OCI-LY1 (cell line): ENCODE results near the gene UBTD2.
A peak's percentile ranks its signal among the peaks of the same experiment; 100 is the strongest.

ENCODE experiments used
- H2AFZ ChIP-seq: fragments of 200-600 bp; sonication (generic), shearing (Covaris generic); 2 replicates; pipeline ENCODE4 v1.6.0; 2014; ENCODE audit warnings: antibody characterized with exemption, mild to moderate bottlenecking, low read length
- H3F3A ChIP-seq: fragments of 200-600 bp; sonication (generic), shearing (Covaris generic); 2 replicates; pipeline ENCODE4 v1.6.0; 2014; ENCODE audit warnings: mild to moderate bottlenecking, antibody characterized with exemption, low read length, moderate library complexity; ENCODE audit not compliant: insufficient read depth
- H3K27ac ChIP-seq: fragments of 200-600 bp; sonication (generic); 2 replicates; pipeline ENCODE4 v1.5.1; 2014; ENCODE audit warnings: low read length, mixed run types, mild to moderate bottlenecking, low read depth; ENCODE audit not compliant: poor library complexity, severe bottlenecking
- H3K27me3 ChIP-seq: fragments of 200-600 bp; sonication (generic); 2 replicates; pipeline ENCODE4 v1.6.0; 2014; ENCODE audit warnings: antibody characterized with exemption, mild to moderate bottlenecking, low read length, moderate library complexity; ENCODE audit not compliant: insufficient read depth
- H3K36me3 ChIP-seq: fragments of 200-600 bp; sonication (generic); 2 replicates; pipeline ENCODE4 v1.6.1; 2014; ENCODE audit warnings: mild to moderate bottlenecking, antibody characterized with exemption, low read length, moderate library complexity, mixed read lengths; ENCODE audit not compliant: insufficient read depth
- H3K4me1 ChIP-seq: fragments of 200-600 bp; sonication (generic); 2 replicates; pipeline ENCODE4 v1.5.1; 2014; ENCODE audit warnings: mild to moderate bottlenecking, low read length, moderate library complexity; ENCODE audit not compliant: insufficient read depth, severe bottlenecking
- H3K4me2 ChIP-seq: fragments of 200-600 bp; sonication (generic), shearing (Covaris generic); 2 replicates; pipeline ENCODE4 v1.6.1; 2014; ENCODE audit warnings: low read length
- H3K4me3 ChIP-seq: fragments of 200-600 bp; sonication (generic); 2 replicates; pipeline ENCODE4 v1.5.1; 2014; ENCODE audit warnings: low read length, low read depth, mild to moderate bottlenecking, mixed read lengths; ENCODE audit not compliant: poor library complexity, severe bottlenecking
- H3K79me2 ChIP-seq: fragments of 200-600 bp; shearing (Covaris generic); 2 replicates; pipeline ENCODE4 v1.6.1; 2016; ENCODE audit warnings: mixed run types, low read length, mixed read lengths; ENCODE audit not compliant: insufficient read depth
- H3K9ac ChIP-seq: fragments of 200-600 bp; sonication (generic), shearing (Covaris generic); 2 replicates; pipeline ENCODE4 v1.6.1; 2014; ENCODE audit warnings: mild to moderate bottlenecking, low read length, mixed read lengths
- H3K9me2 ChIP-seq: fragments of 200-600 bp; sonication (generic), shearing (Covaris generic); 2 replicates; pipeline ENCODE4 v1.6.1; 2014; ENCODE audit warnings: low read depth, mild to moderate bottlenecking, low read length, mixed read lengths
- H3K9me3 ChIP-seq: fragments of 200-600 bp; shearing (Covaris generic); 2 replicates; pipeline ENCODE4 v1.6.1; 2014; ENCODE audit warnings: low read length, mixed read lengths
- H4K20me1 ChIP-seq: fragments of 200-600 bp; sonication (generic), shearing (Covaris generic); 2 replicates; pipeline ENCODE4 v1.6.0; 2016; ENCODE audit warnings: mild to moderate bottlenecking, low read length; ENCODE audit not compliant: insufficient read depth
- EZH2 ChIP-seq: fragments of 200-600 bp; sonication (generic), shearing (Covaris generic); IDR thresholded peaks from 2 replicates; pipeline ENCODE4 v1.8.0; 2017; ENCODE audit warnings: borderline replicate concordance, mixed run types, mild to moderate bottlenecking, antibody characterized with exemption, low read length, moderate library complexity, mixed read lengths
- TF ChIP-seq, protein P1 (sequence below): fragments of 200-600 bp; sonication (generic), shearing (Covaris generic); IDR thresholded peaks from 2 replicates; pipeline ENCODE4 v1.5.1; 2017; ENCODE audit warnings: mild to moderate bottlenecking, antibody characterized with exemption, low read length, moderate library complexity, mixed read lengths

UBTD2 gene

DNA sequence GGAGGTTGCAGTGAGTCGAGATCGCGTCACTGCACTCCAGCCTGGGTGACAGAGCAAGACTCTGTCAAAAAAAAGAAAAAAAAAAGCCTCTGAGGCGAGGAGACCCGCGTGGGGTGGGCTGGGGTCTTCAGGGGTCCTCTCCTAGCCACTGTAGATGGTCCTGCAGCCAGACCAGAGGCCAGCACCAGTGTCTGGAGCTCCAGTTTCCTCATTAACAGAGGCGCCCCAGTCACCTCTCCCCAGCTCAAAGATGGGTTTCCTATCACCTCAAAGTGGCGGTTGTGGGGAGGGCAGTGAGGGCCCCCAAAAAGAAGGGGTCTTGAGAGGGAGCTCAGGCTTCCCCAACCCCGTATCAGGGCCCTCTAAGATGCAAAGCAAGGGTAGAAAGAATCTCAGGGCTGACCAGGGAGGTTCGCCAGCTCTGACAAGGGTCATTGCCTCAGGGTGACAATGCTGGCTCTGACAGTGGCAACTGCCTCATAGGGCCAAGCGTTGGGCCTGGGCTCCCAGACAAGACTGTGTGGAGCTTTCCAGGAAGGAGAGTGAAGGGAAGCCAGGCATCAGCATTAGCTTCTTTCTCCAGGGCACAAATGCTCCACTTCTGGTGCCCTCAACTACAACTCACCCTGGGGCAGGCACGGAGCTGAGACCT is 110.5 kb downstream of the UBTD2 start:
- no peak for TF ChIP-seq EZH2
- TF ChIP-seq, protein P1, sequence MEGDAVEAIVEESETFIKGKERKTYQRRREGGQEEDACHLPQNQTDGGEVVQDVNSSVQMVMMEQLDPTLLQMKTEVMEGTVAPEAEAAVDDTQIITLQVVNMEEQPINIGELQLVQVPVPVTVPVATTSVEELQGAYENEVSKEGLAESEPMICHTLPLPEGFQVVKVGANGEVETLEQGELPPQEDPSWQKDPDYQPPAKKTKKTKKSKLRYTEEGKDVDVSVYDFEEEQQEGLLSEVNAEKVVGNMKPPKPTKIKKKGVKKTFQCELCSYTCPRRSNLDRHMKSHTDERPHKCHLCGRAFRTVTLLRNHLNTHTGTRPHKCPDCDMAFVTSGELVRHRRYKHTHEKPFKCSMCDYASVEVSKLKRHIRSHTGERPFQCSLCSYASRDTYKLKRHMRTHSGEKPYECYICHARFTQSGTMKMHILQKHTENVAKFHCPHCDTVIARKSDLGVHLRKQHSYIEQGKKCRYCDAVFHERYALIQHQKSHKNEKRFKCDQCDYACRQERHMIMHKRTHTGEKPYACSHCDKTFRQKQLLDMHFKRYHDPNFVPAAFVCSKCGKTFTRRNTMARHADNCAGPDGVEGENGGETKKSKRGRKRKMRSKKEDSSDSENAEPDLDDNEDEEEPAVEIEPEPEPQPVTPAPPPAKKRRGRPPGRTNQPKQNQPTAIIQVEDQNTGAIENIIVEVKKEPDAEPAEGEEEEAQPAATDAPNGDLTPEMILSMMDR: no peak
- Histone ChIP-seq H3K4me3 (no peak overlapping the region), H3K27ac (peak overlapping the region; percentile 94), H3K9ac (no peak overlapping the region), H3K36me3 (no peaks in the 10 kb centered on the region), H3K4me1 (peaks cover 37% of the 10 kb centered on the region), H3K79me2 (peaks cover 9% of the 10 kb centered on the region; the same call in 1 of the 2 replicates), H3F3A (0 out of 2 replicates have a peak, but pooled peaks cover 6% of the 10 kb centered on the region), H3K4me2 (no peak overlapping the region; the same call in 1 of the 2 replicates), H3K9me3 (no peaks in the 10 kb centered on the region), H3K9me2 (no peaks in the 10 kb centered on the region), H3K27me3 (no peaks in the 10 kb centered on the region), H2AFZ (no peak overlapping the region), H4K20me1 (no peaks in the 10 kb centered on the region)

DNA sequence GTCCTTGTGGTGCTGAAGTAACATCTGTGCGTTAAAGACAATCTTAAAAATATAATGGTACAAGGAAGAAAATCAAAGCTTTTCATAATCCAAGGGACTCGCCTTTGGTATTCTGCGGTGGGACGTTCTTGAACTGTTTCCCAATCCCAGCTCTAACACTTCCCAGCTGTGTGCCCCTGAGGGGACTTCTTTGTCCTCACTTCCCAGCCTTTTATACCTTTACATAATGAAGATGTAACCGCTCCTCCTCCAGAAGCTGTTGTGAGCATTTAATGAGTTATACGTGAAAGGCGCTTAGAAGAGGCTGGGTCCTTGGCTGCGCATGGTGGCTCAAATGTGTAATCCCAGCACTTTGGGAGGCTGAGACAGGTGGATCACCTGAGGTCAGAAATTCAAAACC is 112.4 kb downstream of the UBTD2 start:
- H3F3A ChIP-seq: 0 out of 2 replicates have a peak, but pooled peaks cover 5% of the 10 kb centered on the region
- no peak for TF ChIP-seq EZH2
- TF ChIP-seq, protein P1: no peak
- no peaks in the 10 kb centered on the region for H3K9me3 ChIP-seq
- H3K79me2 ChIP-seq: peaks cover 6% of the 10 kb centered on the region; the same call in 1 of the 2 replicates
- no peak overlapping the region for H3K9ac ChIP-seq
- no peak overlapping the region for H2AFZ ChIP-seq
- no peak overlapping the region for H3K27ac ChIP-seq
- H3K4me1 ChIP-seq: peaks cover 28% of the 10 kb centered on the region
- H3K9me2 ChIP-seq: no peaks in the 10 kb centered on the region
- no peaks in the 10 kb centered on the region for H4K20me1 ChIP-seq
- H3K4me3 ChIP-seq: no peak overlapping the region
- peaks cover 3% of the 10 kb centered on the region; the same call in 1 of the 2 replicates for H3K36me3 ChIP-seq
- H3K4me2 ChIP-seq: no peak overlapping the region
- no peaks in the 10 kb centered on the region for H3K27me3 ChIP-seq

DNA sequence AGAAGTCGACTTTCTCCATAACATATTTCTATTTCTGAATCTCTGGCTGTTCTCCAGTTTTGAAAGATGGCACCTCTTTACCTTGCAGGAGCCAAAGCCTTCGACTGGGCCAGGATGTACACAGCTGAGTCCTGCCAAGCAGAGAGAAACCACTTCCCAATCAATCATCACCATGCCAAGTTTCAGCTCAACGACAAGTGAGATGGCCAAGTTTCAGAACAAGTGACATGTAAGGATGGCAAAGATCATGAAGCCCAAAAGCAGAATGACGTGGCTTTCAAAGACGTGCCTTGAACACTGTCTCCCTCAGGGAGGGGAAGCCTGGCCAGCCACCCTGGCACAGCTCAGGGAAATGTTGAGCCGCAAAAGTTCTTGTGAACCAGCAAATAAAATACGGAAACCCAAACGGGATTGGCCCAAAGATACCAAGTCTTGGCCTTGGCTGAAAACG is 113.3 kb downstream of the UBTD2 start:
- Histone ChIP-seq H4K20me1 (no peaks in the 10 kb centered on the region), H3K79me2 (0 out of 2 replicates have a peak, but pooled peaks cover 3% of the 10 kb centered on the region)

More for the DNA sequence above, 113.3 kb downstream of the UBTD2 start:
- H3K4me2 ChIP-seq: no peak overlapping the region
- H3K4me1 ChIP-seq: peaks cover 28% of the 10 kb centered on the region
- H3F3A ChIP-seq: no peaks in the 10 kb centered on the region
- H2AFZ ChIP-seq: no peak overlapping the region
- no peak overlapping the region for H3K4me3 ChIP-seq
- TF ChIP-seq, protein P1: no peak
- TF ChIP-seq EZH2: no peak
- H3K27ac ChIP-seq: no peak overlapping the region
- H3K27me3 ChIP-seq: no peaks in the 10 kb centered on the region
- peaks cover 5% of the 10 kb centered on the region; the same call in 1 of the 2 replicates for H3K36me3 ChIP-seq
- H3K9ac ChIP-seq: no peak overlapping the region
- H3K9me3 ChIP-seq: no peaks in the 10 kb centered on the region
- no peaks in the 10 kb centered on the region for H3K9me2 ChIP-seq
